HG03097 (cell line): ENCODE data around the gene NOP9.

Source experiments
- ATAC-seq: cut with Tn5 transposase; IDR thresholded peaks from one replicate; pipeline ENCODE4 v1.9.1; 2021; ENCODE audit not compliant: unreplicated experiment, low FRiP score

NOP9 gene, protein sequence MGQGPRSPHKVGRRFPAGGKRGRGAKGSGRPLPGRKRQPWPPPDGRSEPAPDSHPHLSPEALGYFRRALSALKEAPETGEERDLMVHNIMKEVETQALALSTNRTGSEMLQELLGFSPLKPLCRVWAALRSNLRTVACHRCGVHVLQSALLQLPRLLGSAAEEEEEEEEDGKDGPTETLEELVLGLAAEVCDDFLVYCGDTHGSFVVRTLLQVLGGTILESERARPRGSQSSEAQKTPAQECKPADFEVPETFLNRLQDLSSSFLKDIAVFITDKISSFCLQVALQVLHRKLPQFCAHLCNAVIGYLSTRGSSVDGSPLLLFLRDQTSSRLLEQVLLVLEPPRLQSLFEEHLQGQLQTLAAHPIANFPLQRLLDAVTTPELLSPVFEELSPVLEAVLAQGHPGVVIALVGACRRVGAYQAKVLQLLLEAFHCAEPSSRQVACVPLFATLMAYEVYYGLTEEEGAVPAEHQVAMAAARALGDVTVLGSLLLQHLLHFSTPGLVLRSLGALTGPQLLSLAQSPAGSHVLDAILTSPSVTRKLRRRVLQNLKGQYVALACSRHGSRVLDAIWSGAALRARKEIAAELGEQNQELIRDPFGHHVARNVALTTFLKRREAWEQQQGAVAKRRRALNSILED

DNA sequence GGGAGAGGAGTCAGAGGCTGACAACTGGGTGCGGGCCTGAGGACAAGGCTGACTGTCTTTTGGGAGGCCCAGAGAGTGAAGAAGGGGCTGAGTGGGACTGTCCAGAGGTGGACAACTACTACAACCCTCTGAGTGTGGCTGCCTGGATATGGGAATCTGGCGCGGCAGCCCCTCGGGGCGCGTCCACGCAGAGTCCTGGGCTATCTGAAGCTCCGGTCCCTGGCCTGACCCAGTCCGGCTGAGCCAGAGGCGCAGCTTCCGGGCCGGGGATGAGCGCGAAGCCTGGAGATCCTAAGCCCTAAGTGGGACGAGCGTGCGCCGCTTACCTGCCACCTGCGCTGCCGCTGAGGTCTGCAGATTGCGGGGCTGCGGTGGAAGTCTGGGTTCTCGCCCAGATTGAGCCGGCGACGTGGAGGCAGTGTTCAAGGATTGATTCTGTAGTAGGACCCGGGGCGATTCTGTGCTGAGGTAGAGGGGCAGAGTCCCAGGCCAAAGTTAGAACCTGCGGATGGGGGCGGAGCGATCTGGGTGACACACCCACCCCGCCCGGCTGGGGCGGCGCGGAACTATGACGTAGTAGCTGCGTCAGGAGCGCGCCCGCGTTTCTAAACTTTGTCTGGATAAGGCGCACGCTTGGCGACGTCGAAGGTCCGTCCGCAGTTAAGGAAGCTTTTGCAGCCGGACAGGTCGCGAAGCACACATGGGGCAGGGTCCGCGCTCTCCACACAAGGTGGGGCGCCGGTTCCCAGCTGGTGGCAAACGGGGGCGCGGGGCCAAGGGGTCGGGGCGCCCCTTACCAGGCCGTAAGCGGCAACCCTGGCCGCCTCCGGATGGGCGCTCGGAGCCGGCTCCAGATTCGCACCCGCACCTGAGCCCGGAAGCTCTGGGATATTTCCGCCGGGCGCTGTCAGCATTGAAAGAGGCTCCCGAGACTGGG lies at the start of gene NOP9, which contains the start of gene DHRS1:
TSS of gene NOP9 (plus strand) at position 596 of the 937 bp plus-strand sequence. CDS start at position 701, 105 bp downstream.
TSS of gene DHRS1 (minus strand) at position 526 of the 937 bp plus-strand sequence. CDS start 674 bp downstream, outside the sequence.
- no peak for ATAC-seq

DNA sequence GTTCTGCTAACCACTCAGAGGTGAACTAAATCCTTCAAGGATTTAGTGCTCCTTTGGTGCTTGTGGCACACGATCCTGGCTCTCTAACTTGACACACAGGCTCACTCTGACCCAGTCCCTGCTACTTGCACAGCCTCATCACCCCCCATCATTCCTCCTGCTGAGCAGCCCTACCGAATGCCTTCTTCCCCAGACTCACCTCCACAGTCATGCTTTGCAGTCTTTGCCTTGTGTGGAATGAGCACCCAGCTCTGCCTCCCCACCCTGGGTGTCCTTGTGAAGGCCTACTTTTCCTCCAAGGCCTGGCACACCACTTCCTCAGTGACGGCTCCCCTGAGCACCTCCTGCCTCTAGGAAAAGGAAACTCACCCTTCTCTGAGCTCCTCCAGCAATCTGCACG lies 49.3 kb upstream of the NOP9 start:
- no peak for ATAC-seq

DNA sequence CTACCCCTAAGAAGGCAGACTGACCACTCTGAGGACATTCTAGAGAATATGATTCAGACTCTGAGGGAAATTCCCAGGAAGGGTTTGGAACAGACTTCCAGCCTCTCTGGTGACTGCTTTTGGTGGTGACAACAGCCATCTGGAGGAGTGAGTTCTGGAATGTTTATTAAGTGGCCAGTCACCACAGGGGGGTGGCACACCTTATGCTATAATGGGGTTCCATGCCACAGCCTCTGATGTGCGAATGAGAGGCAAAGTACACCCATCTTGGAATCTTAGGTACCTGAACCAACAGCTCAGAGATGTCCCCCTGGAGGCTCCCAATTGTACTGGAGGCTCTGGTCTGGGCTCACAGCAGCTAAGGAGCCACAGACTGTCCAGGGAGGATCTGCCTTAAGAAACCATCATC lies 47.8 kb upstream of the NOP9 start:
- no peak for ATAC-seq

GRCh38 chr14:24252289-24253124 lies 47.1 kb upstream of the NOP9 start:
- ATAC-seq = no peak

DNA sequence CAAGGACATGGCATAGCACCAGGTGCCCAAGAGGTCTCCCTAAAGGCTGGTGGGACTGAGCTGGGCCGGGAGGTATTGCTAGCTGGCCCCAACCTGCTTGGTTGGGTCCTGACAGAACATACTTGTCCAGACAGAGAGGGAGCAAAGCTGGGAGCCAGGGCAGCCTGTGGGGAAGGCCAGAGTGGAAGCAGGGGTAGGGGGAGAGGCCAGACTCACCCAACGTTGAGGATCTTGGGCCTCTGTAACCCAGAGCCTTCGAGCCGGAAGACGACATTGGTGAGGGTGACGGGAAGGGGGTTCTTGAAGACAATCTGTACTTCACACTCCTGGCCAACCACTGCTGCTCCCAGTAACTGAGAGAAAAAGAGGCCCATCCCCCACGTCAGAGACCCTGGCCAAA lies 45.7 kb upstream of the NOP9 start:
- ATAC-seq = no peak

GRCh38 chr14:24254630-24255392 lies 44.8 kb upstream of the NOP9 start:
- no peak for ATAC-seq

GRCh38 chr14:24255438-24255837 lies 44.2 kb upstream of the NOP9 start:
- no peak for ATAC-seq

DNA sequence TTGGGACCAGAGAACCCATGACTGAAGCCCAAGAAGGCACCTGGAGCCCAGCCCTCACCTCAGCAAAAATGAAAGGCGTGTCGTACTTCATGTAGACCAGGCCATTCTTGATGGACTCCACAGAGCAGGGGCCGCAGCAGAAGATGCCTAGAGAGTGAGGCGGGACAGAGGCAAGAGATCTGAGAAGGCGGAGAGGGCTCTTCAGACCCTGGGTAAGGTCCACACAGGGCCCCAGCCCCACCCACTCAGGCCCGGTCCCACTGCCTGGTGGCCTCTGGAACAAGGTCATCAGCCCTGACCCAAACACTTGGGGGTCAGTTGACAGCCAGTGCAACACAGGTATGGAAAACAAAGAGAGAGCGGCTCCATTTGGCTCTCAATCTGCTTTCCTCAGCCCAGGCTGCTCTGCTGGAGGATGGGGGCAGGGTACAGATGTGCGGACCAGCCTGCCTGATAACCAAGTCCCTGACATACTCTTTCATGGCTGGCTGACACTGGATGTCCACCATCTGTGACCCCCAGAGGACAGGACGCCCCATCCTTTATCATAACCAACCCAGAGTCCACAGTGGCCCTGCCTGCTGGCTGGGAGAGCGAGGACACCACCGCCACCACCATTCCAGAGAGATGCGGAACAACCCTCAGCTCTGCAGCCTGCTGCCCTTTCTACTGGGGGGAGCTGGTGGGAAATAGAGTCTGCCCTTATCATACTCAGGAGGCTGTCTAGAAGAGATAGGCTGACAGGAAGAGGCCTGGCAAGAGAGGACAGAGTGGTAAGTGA lies 43.5 kb upstream of the NOP9 start:
- ATAC-seq = no peak

DNA sequence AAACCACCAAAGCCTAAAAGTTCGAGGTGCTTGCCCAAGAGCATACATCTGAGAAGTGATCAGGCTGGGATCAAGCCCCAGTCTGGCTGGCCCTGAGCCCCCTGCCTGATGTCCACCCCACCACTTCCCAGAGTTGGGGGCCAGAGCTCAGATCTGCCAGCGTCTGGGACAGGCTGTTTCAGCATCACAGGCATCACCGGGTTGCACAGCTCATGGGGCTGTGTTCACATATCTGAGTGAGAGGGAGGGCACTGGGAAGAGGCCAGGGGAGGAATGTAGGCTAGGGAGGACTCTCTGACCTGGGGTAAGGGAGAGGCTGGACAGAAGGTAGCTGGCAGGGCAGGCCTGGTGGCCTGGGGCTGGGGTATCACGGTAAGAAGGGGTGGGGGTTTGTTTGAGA lies 42.7 kb upstream of the NOP9 start:
- no peak for ATAC-seq

GRCh38 chr14:24258119-24258518 lies 41.5 kb upstream of the NOP9 start:
- no peak for ATAC-seq

DNA sequence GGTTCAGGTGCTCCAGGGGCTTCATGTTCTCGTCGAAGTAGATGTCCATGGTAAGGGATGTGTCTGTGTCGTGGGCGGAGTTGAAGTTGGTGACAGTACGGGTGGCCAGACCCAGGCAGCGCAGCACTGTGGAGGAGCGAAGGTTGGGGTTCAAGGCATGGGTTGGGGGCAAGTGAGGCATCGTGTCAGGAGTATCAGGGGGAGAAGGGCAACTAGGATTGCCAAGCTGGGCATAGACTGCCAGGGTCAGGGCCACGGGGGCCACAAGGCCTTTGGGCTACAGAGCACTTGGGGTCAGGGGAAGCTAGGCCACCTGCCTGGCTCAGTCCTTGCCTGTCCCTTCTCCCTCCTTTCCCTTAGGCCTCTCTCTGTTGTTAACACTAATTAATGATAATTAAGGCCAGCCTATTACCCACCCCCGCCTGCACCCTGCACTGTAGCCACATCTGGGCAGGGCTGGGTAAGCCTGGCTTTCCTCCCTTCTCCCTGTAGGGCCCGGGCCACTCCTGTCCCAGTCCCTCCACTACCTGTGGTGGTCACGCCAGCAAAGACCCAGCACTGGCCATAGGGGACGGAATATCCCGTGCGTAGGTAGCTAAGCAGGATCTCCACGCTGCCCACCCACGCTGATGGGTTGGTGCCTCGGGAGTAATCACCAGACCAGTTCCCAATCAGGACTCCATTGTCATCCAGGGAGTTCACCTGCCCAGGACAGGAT lies 40.9 kb upstream of the NOP9 start:
- ATAC-seq = no peak

GRCh38 chr14:24259282-24260025 lies 40.2 kb upstream of the NOP9 start:
- no peak for ATAC-seq

DNA sequence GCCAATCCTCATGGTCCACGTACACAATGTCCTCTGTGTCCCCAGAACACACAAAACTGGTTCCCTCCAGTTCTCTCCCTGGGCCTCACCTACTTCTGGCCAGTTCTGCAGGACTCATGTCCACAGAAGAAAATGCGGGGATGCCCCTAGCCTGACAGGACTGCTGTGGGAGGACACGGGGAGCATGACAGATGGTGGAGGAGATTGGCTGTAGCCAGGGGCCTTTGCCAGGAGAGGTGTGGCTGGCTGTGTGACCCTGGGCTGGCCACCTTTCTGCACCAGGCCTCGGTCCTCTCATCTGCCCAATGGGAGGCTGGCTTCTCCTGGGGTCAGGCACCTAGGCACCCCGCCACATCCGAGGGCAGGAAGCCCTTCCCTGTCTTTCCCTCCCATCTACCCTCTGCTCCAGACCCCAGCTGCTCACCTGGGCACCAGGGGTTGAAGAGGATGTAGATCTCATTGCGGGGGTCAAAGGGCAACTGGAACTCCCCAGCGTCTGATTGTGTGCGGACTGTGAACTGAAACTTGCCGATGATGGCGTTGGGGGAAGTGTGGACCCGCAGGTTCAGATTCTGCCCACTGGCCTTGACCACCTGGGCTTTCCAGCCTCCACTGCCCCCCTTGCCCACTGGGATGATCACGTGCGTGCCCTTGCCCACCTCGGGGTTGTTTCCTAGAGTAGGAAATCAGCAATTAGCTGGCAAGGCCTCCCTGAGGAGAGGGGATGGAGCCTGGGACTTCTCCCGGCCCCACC lies 39.4 kb upstream of the NOP9 start:
- no peak for ATAC-seq

DNA sequence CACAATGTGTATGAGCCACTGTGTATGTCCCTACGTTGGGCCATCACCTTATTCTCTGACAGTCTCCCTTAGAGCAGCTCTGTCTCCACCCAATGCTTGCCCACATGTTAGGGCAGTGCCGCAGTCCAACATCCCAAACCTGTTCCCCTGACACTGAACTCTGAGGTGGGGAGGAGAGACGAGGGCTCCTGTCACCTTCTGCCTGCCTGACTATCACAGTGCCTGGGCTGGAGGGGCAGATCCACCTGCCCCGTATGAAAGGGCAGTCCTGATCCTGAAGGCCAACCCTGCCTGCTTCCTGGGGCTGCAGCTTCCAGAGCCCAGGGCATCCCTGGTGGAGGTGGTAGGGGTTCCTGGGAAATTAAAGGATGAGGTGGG lies 38.9 kb upstream of the NOP9 start:
- no peak for ATAC-seq

GRCh38 chr14:24261256-24261968 lies 38.2 kb upstream of the NOP9 start:
- ATAC-seq = no peak

- ATAC-seq = no peak
These were observed 37.7 kb upstream of the NOP9 start for GRCh38 chr14:24261969-24262327.
